ENCODE data around the gene SHC2. TPM values are rescaled to one million over a fixed set of nuclear protein-coding genes. Genes with fewer than 3 reads are reported as not detected.
A peak's percentile ranks its signal among the peaks of the same experiment; 100 is the strongest.

SHC2 gene
- total and polyA plus RNA-seq, 9 of the 15 experiments (the other 6 are each of a cell fraction or from before 2014, with no cell fraction given): 0.14 to 0.36 (median 0.17) TPM; not detected in 5

- Histone ChIP-seq H3K9me3 (replicated peaks; ENCODE audit: control insufficient read depth, insufficient read depth, low read depth, low read length) (no peaks in the 10 kb centered on the region), H3K27ac (ENCODE audit: extremely low read depth, low read depth, low read length) (no peak overlapping the region), H3K4me2 (ENCODE audit: insufficient read depth, low read length) (no peak overlapping the region), H3K4me1 (replicated peaks in 1 of 2; ENCODE audit: control insufficient read depth in 2 of 2, insufficient read depth in 2 of 2, low read length in 2 of 2) (peaks cover 0 to 23% of the 10 kb centered on the region in 2 experiments; a peak in 3 of 5 replicates), H2AFZ (ENCODE audit: low read depth, low read length) (no peak overlapping the region), H3K27me3 (ENCODE audit: control insufficient read depth in 2 of 2, insufficient read depth in 2 of 2, low read length in 2 of 2) (0 out of 5 replicates have a peak, but pooled peaks cover 0 to 8% of the 10 kb centered on the region in 2 experiments), H4K20me1 (replicated peaks; ENCODE audit: control insufficient read depth, insufficient read depth, low read length) (0 out of 2 replicates have a peak, but pooled peaks cover 5% of the 10 kb centered on the region), H3K4me3 (no peak overlapping the region), H3K9me1 (ENCODE audit: control insufficient read depth, insufficient read depth, low read length) (no peaks in the 10 kb centered on the region), H3K36me3 (ENCODE audit: control insufficient read depth, insufficient read depth, low read length) (no peaks in the 10 kb centered on the region), H3K9ac (ENCODE audit: insufficient read depth in 1 of 2, low read depth in 2 of 2, low read length in 2 of 2) (no peak overlapping the region), H3K79me2 (ENCODE audit: control insufficient read depth, insufficient read depth, low read length) (no peaks in the 10 kb centered on the region)
- in situ Hi-C loops (cut with MboI): no loop called here
- FAIRE-seq: no peak
- CTCF ChIA-PET (ENCODE audit: low intra/inter-chr PET ratio): no interaction called here
- 31% methylated on average over 16 of the region's 27 CpGs for WGBS (ENCODE audit: insufficient coverage, low coverage, missing lambda C conversion rate)
- TF ChIP-seq MAX (CRISPR knock-in tag; IDR thresholded peaks at IDR 0.05) (peak; percentile 27; the same call in 1 of the 2 replicates), TEAD2 (tag; IDR thresholded peaks at IDR 0.05) (no peak), ZBTB9 (CRISPR knock-in tag; IDR thresholded peaks at IDR 0.05) (peak; percentile 55; the same call in 1 of the 2 replicates)
- no TSS peak for BruUV-seq (replicated peaks)
- no peak for DNase-seq (ENCODE audit: extremely low read depth in 1 of 4, low spot score in 3 of 4)
- POLR2A ChIA-PET: no interaction called here
- no peak for ATAC-seq
- intact Hi-C loops (cut with micrococcal nuclease): no loop called here
Measured at GRCh38 chr19:468587-469256, 7.9 kb upstream of the SHC2 start.

All from K562 (cell line).